Kidney glomerular epithelial cell (primary cell): ENCODE results near the gene TRMT6.
A peak's percentile ranks its signal among the peaks of the same experiment; 100 is the strongest.

Experiments used
- DNase-seq: peaks from one replicate; lab custom pipeline; 2025; lab: John Stamatoyannopoulos, UW

TRMT6 gene

DNA sequence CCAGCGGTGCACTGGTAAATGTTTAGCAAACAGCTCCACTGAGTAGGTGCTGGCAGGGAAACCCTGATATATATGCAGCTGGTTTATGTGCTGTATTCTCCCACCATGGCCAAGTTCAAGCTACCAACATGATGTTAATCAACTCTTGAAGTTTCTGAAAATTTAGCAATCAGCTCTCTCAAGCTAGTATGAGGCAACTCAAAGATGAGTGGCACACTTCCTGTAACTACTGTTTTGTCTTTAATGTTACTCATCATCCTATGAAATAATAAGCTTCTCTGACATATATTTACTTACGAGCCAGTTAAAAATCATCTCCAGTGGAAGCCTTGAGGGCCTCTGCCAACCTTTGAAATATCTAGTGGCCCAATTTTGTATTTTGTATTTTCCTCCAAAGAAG is 54.7 kb downstream of the TRMT6 start:
- no peak for DNase-seq

DNA sequence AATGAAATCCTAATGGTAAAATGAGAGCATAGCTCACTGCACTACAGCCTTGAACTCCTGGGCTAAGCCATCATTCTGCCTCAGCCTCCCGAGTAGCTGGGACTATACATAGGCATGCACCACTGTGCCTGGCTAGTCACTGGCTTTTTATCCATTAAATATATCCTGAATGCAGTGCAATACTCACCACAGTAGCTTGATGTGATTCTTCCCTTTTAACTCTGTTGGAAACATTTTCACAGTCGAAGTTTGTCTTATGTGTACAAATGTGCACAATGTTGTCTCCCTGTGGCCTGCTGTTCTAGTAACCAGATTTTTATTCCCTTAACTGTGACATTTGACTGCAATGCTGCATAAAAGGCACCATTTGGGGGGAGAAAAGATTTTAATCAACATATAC is 56.7 kb downstream of the TRMT6 start:
- no peak for DNase-seq

DNA sequence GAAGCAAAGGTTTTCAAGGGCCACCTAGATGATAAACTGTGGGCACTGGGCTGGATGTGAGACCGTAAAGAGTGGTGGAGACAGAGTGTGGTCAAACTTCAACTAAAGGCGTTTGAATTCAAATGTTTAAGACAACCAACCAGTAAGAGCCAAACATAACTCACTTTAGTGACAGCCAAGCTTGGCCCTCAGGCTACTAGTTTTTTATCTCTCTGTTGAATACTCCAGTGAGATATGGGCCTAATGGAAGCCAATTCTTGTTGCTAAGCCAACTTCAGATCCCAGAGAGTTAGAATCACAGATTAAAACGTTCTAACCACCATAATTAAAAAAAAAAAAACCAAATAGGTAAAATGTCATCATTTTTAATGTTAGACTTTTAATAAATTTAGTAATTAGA is 57.3 kb downstream of the TRMT6 start:
- DNase-seq = no peak

DNA sequence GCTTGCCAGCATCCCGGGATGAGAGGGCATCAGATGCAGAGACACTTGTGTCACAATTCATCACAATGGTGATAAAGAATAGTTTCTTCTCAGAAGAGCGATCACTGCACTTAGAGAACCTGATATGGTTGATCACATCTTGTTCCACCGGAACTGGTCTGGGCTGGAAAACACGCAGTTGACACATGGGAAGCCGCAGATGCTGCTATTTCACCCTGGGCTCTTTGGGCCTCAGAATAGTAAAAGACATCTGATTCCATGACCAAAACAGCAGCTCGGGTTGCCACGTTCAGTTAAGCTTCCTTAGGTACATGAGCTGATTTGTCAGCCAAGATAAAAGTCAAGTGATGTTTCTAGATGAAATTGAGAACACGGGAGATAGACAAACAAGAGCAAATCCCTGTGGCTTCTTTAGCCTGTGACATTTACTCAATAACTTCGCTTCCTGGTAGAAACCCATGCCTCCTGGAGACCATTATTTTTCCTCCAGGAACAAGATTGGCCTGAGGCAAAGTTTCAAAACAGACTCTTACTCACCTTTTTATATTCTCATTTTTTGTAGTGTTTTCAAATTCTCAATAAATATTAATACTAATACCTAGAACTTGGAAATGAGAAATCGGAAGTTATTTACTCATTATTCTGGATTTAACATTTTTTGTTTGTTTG is 59.4 kb downstream of the TRMT6 start:
- DNase-seq = no peak

DNA sequence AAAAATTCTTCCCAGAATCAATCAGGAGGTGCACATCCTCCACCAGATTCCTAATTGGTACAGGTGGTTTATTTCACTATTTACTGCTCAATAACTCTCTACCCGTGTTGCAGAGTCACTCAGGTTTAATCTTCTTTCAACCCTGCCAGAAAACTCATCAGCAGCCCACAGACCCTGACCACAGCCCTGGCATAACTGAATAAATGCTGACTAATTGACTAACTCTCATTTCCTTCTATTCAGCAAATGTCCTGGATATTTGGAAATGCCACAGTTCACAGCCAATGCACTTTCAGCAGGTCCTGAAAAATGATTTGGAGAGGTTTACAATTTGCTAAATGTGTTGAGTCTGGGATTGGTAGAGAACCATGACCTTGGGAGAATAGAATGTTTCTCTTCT is 62.3 kb downstream of the TRMT6 start:
- peak; percentile 8 for DNase-seq

DNA sequence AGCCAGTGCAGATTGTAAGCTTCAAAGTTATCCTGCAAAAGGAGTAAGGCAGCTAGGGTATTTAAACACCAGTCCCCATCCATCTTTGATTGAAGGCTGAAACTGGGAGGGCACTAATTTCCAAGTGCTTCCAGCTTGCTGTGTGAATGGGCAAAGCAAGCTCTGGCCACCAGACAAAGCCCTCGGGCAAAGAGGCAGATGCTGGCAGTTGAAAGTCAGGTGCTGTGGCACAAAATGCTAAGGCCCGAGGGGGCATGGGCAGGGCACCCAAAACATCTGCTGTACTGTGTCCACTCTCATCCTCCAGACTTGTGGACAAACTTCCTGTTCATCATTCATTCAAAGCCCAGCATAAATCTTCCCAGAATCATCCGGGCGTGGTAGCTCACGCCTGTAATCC is 62.9 kb downstream of the TRMT6 start:
- DNase-seq = no peak
